CD4-positive, alpha-beta T cell treated with Interleukin-4 for 4 hours (primary cell): ENCODE measurements around the gene ZNF444.
"Not testable (repeated sequence)": the region's sequence is repeated elsewhere in the genome, so short reads cannot be mapped to it uniquely, and the experiment has no call there.

Experiments used
- DNase-seq: peaks from one replicate; pipeline ENCODE4 v3.0.0-alpha.2; 2020

The ZNF444 gene

DNA sequence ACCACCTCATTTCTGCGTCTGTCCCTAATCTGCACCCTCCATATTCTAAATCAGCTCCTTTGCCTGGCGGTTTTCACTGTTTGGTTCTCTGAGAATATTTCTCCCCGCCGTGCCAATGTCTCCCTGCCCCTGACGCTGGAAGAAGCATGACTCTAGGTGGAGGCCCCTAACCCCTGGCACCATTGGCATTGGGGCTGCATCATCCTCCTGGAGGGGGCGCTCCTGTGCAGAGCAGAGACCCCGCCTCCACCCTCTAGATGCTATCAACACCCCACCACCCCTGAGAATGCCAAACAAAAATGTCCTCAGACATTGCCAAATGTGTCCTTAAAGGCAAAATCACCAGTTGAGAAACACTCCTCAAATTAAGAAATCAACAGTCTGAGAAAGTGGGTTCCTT is 50.0 kb downstream of the ZNF444 start:
- DNase-seq, result no peak

DNA sequence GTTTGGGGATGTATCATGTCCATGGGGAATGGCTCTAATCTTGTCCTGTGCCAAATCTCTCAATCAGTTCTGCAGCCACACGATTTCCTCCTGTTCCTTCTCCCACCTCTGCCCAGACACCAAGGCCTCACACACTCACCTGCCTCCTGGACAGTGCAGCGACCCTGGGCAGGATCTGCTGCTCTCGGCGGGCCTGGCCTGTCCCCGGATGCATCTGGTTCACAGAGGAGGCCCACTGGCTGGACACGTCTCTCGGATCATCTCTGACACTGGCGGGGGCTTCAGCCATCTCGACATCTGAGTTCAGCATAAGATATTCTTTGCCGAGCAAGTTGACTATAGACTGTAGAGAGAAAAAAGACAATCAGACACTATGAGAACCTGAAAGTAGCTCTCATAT is 50.6 kb downstream of the ZNF444 start:
- DNase-seq, result no peak

DNA sequence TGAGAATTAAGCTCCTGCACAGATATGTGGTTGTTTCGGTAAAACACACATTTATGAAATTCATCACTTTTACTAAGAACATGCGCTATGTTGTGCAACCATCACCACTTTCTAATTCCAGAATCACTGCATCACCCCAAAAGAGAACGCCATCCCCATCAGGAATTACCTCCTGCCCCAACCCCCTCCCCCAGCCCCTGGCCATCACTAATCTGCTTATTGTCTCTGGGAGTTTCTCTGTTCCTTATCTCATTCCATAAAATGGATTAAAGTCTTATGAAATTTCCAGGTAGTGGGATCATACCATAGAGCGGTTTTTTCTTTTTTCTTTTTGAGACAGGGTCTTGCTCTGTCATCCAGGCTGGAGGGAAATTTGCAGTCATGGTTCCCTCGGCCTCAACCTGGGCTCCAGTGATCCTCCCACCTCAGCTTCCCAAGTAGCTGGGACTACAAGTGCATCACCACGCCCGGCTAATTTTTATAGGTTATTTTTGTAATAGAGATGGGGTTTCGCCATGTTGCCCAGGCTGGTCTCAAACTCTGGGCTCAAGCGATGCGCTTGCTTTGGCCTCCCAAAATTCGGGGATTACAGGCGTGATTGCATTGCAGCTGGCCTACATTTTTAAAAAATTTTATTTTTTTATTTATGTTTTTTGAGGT is 53.0 kb downstream of the ZNF444 start:
- DNase-seq, result no peak

DNA sequence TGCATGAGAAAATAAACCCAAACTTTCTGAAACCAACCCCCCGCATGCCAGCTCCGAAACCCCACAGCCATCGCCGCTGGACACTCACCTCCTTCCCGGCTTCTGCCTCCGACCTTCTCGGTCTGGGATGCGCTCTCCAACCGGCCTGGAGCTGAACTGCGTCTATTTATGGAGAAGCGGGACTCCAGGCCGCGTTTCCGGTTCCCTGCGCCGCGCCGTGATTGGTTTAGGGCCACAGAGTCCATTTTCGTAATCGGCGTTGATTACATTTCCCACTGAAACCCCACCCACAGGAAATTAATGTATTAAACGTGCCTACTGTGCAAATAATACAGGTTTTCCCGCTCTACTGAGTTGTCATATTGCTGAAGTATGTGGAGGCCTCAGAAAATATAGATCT is 56.6 kb downstream of the ZNF444 start, which contains the start of gene ZSCAN5B:
Gene ZSCAN5B, minus strand, starts transcription at position 138 of the 400 bp plus-strand sequence. CDS start 4,731 bp downstream, outside the sequence.
- not testable (repeated sequence) for DNase-seq

DNA sequence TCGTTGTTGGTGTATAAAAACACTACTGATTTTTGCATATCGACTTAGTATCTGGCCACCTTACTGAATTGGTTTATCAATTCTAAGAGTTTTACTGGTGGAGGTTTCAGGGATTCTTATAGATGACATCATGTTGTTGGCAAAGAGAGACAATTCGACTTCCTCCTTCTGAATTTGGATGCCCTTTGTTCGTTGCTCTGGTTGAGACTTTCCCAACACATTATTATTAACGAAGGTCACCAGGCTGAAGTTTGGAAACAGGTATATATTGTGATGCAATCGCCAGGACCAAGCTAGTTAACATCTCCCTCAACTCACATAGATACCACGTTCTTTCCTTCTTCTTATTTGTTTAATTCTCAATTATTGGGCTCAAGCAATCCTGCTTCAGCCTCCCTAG is 58.6 kb downstream of the ZNF444 start:
- DNase-seq, result no peak

DNA sequence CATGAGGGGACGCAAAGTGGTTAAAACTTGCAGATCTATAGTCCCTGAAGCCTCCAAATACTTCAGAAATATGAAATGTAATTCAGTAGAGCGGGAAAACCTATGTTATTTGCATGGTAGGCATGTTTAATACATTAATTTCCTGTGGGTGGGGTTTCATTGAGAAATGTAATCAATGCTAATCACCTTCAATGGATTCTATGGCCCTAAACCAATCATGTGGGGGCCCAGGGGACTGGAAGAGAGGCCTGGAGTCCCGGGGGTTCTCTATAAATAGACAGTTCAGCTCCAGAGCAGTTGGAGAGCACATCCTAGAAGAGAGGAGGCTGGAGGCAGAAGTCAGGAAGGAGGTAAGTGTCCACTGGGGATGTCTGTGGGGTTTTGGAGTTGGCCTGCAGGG is 60.9 kb downstream of the ZNF444 start, which contains the start of gene ZSCAN5C:
Gene ZSCAN5C, plus strand, starts transcription at position 301 of the 400 bp plus-strand sequence. CDS start 3,641 bp downstream, outside the sequence.
- DNase-seq, result no peak

DNA sequence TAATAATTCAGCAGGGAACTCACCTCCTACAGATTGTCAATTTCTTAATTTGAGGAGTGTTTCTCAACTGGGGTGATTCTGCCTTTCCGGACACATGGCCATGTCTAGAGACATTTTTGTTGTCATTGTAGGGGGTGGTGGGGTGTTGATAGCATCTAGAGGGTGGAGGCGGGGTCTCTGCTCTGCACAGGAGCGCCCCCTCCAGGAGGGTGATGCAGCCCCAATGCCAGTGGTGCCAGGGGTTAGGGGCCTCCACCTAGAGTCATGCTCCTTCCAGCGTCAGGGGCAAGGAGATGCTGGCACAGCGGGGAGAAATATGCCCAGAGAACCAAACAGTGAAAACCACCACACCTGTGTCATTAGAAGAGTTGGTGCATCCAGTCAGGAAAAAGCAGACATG is 66.5 kb downstream of the ZNF444 start:
- not testable (repeated sequence) for DNase-seq

DNA sequence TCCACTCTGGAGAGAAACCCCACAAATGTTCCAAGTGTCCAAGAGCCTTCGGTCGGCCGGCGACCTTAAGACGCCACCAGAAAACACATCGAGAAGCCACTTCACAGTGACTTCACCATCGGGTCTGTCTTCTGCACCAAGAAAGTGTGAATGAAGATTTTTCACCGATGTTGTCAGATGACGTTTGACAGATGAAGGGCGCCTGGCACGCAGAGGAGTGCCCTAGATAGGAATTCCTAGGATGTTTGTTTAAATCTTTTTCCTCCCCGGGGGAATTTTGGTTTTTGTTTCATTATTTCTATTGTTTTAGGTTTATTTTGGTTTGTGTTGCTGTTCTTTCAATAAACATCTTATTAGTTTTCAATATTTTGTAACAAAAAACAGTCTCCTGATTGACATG is 68.0 kb downstream of the ZNF444 start:
- no peak for DNase-seq

DNA sequence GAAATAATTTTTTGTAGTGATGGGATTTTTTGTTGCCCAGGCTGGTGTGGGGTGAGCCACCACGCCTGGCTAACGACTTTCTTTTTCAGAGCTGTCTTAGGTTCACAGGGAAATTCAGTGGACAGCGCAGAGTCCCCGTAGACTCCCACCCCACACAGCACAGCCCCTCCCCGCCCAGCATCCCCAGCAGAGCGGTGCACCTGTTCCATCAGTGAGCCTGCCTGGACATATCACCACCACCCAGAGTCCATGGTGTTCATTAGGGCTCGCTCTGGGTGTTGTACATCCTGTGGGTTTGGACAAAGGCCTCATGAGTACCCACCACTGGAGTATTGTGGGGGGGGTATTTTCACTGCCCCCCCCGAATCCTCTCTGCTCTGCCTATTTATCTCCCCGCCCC is 68.9 kb downstream of the ZNF444 start:
- not testable (repeated sequence) for DNase-seq
